NCI-H524 treated with DMSO at 0.1 percent for 48 hours (cell line): ENCODE data around the gene USP15.

ENCODE experiments used
- DNase-seq: peaks from one replicate; lab custom pipeline; 2025; lab: John Stamatoyannopoulos, UW

Gene USP15

GRCh38 chr12:62259993-62260732 is at the start of gene USP15:
Gene USP15 (plus strand): TSS chr12:62260404. CDS start chr12:62260415, 11 bp downstream.
- peak; percentile 64 for DNase-seq

- DNase-seq, result no peak
Observed at GRCh38 chr12:62210422-62210821, 49.8 kb upstream of the USP15 start.

- no peak for DNase-seq
Observed at GRCh38 chr12:62211510-62211909, 48.7 kb upstream of the USP15 start.

GRCh38 chr12:62214846-62215245 is 45.4 kb upstream of the USP15 start:
- no peak for DNase-seq

DNA sequence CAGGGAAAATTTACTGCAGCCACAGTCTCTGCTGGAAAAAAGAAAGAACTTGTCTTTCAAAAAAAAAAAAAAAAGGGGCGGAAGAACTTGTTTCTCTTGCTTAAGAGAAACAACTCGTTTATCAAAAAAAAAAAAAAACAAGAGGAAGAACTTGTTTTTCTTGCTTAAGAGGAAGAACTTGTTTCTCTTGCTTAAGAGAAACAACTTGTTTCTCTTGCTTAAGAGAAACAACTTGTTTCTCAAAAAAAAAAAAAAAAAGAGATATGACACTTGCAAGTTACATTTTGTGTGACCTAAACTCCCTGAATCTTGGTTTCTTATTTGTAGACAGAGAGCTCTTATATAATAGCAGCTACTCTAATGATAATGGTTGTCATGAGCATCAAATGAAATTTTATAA is 44.7 kb upstream of the USP15 start:
- no peak for DNase-seq

DNA sequence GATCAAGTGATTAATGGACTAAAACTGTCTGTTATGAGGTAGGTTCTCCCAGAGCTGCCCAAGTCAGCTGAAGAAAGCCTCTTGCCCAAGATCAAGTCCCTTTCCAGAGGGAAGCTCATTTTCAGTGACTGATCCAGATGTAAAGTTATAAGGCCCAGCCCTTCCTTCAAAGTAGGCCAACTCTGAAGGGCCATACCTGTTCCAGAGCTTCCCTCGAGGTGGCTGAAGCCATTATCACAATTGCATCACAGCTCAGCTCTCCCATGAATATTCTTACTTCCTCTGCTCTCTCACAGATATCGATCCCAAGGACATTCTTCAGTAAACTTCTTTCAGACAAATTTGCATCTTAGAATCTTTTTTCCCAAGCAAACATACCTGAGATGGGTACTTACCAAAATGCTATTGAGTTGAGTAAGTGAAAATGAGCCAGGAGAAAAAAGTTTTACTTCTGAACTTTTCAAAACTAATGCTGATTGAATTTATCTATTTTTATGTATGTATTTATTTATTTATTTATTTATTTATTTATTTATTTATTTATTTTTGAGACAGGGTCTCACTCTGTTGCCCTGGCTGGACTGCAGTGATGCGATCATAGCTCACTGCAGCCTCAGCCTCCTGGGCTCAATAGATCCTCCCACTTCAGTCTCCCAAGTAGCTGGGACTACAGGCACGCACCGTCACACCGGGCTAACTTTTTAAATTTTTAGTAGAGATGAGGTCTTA is 42.6 kb upstream of the USP15 start:
- DNase-seq, result no peak

DNA sequence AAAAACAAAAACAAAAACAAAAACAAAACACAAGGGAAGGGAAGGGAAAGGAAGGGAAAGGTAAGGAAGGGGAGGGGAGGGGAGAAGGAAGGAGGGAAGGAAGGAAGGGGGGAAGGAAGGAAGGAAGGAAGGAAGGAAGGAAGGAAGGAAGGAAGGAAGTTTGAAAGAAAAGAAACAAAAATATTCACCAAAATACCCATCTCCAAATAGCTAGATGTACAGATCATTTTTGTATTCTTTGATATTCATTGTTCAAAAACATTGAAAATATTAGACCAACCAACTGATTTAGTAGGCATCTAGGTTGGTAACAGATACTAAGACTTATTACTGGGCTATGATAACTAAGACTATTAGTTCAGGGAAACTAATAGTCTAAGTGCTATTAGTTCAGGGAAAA is 39.1 kb upstream of the USP15 start:
- no peak for DNase-seq

- no peak for DNase-seq
Observed at GRCh38 chr12:62224601-62225000, 35.6 kb upstream of the USP15 start.

- DNase-seq, result no peak
Observed at GRCh38 chr12:62227091-62227490, 33.1 kb upstream of the USP15 start.

- no peak for DNase-seq
Observed at GRCh38 chr12:62230652-62231051, 29.6 kb upstream of the USP15 start.

- DNase-seq, result no peak
Observed at GRCh38 chr12:62232143-62232729, 28.0 kb upstream of the USP15 start.

- no peak for DNase-seq
Observed at GRCh38 chr12:62233805-62234204, 26.4 kb upstream of the USP15 start.

DNA sequence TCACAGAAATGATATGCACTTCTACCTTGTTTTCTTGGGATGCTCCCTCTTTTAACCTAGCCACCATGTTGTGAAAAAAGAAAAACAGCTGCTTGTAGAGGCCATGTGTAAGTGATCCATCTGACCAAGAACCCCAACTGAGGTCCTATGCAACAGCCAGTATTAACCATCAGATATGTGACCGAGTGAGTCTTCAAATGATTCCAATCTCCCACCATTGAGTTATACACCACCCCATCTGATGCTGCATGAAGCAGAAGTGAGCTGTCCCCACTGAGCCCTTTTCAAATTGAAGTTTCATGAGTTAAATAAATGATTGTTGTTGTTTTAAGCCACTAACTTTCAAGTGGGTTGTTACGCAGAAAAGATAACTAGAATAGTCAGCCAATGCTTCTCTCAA is 20.6 kb upstream of the USP15 start:
- DNase-seq, result no peak

GRCh38 chr12:62247281-62248045 is 12.7 kb upstream of the USP15 start:
- no peak for DNase-seq

DNA sequence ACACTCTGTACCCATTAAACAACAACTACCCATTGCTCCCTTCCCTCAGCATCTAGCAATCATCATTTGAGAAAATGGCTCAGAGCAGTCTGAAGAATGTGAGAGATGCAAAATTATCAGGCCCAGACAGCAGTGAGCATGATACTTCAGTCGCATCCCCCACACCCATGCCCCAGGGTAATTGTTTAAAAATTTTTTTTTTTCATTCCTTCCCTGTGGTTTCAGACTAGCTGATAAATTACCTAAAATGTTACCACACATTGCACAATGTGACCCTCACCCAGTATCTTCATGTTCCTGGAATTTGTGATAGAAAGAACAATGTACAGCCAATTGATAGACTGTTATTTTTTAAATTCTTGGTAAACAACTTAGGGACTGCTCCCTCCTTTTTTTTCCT is 11.3 kb upstream of the USP15 start:
- DNase-seq, result no peak

DNA sequence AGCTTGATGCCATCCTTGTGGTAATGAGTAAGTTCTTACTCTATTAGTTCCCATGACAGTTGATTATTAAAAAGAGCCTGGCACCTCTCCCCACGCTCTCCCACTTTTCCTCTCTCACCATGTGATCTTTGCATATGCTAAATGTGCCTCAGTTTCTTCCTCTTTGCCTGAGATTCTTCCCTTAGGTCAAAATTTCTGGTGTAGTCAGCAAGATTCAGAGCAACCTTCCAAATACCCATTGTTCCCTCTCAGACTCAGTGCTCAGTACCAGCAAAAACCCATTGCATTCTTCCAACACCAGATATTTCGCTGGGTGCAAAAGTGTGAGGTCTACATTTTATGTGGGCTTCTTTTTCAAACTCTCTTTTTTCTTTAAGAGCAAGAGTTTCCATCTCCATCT is 10.8 kb upstream of the USP15 start:
- no peak for DNase-seq

DNA sequence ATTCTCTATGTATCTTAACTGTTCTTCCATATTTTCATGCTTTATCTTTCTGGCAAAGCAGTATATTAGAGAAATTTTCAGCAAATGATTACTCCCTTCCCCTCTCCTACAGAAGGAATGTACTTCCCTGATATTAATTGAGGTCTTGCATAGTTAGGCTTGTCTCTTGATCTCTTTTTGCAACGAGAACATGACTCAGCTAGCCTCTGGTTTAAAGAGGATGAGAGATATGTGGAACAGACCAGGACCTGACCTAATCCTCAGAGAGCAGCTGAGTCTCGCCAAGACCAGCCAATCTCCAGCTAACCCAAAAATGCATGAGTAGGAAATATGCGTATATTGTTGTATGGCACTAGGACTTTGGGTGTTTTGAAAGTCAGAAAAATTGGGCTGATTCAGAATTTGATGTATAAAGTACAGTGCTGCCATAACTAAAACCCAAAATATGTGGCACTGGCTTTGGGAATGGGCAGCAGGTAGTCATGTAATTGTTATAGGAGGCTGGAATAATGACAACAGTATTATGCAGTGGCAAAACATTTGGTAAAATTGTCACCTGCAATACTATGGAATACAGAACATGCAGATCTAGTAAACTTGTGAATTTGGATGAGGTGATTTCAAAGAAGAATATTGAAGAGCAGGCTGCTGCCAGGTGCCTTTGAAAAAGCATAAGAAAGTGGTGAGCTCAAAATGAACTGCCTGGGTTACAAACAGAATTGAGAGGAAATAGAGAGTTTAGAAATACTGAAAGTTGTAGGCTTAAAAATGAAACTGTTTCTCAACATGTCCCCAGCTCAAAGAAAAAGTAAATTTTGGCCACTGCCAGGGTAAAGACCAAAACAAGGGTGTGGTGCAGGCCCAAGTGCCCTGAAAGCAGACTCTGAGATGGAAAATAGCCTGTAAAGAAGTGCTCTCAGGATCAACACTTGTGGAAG is 9.3 kb upstream of the USP15 start:
- DNase-seq, result no peak

GRCh38 chr12:62251609-62251958 is 8.6 kb upstream of the USP15 start:
- DNase-seq, result no peak

DNA sequence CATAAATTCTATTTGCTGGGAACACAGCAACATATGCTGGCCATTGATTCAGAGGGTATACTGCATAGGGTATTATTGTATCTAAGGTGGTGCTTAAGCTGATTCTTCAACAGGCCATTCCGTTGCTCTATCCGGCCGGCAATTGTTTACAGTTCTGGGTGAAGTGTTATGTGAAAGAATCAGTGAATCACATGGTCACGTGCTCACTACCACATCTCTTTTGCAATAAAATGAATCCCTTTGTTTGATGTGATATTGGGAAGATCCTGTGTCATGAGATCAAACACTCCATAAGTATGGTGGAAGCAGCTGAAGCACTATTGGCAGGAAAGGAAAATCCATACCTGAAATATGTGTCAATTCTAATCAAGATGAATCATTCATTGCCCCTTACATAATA is 7.6 kb upstream of the USP15 start:
- no peak for DNase-seq

- DNase-seq, result no peak
Observed at GRCh38 chr12:62254967-62255366, 5.2 kb upstream of the USP15 start.

- no peak for DNase-seq
Observed at GRCh38 chr12:62256408-62257096, 3.7 kb upstream of the USP15 start.
